AG10803 (cell line): ENCODE results near the gene KCND2.

ENCODE experiments used
- DNase-seq: peaks from one replicate; pipeline ENCODE4 v3.0.0; 2010; ENCODE audit warnings: low read depth
- H3K4me3 ChIP-seq: 2 replicates; pipeline ENCODE4 v1.5.1; 2011; ENCODE audit warnings: mild to moderate bottlenecking, low read length, control low read depth
- TF ChIP-seq, protein P1 (sequence below): conservative IDR thresholded peaks from 2 replicates; pipeline ENCODE4 v1.5.1; 2011; ENCODE audit warnings: mild to moderate bottlenecking, low read length, control low read depth, inconsistent platforms

KCND2 gene

DNA sequence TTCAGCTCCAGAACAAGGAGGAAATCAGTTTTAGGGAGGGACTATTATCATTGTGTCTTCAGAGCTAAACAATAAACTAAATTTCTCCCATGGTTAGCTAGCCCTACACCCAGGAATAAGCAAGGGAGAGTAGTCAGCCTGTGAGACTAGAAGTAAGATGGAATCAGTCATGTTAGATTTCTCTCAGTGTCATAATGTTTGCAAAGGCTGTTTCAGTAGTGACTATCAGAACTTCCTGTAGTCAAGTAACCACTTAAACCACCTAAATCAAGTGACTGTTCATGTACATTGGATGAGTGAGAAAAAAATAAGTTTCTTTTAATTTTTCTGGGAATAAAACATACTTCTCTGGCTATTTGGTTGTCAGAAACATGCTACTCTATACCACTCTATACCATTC, 121.6 kb downstream of the KCND2 start:
- TF ChIP-seq, protein P1, sequence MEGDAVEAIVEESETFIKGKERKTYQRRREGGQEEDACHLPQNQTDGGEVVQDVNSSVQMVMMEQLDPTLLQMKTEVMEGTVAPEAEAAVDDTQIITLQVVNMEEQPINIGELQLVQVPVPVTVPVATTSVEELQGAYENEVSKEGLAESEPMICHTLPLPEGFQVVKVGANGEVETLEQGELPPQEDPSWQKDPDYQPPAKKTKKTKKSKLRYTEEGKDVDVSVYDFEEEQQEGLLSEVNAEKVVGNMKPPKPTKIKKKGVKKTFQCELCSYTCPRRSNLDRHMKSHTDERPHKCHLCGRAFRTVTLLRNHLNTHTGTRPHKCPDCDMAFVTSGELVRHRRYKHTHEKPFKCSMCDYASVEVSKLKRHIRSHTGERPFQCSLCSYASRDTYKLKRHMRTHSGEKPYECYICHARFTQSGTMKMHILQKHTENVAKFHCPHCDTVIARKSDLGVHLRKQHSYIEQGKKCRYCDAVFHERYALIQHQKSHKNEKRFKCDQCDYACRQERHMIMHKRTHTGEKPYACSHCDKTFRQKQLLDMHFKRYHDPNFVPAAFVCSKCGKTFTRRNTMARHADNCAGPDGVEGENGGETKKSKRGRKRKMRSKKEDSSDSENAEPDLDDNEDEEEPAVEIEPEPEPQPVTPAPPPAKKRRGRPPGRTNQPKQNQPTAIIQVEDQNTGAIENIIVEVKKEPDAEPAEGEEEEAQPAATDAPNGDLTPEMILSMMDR: no peak
- H3K4me3 ChIP-seq: no peak overlapping the region
- no peak for DNase-seq

DNA sequence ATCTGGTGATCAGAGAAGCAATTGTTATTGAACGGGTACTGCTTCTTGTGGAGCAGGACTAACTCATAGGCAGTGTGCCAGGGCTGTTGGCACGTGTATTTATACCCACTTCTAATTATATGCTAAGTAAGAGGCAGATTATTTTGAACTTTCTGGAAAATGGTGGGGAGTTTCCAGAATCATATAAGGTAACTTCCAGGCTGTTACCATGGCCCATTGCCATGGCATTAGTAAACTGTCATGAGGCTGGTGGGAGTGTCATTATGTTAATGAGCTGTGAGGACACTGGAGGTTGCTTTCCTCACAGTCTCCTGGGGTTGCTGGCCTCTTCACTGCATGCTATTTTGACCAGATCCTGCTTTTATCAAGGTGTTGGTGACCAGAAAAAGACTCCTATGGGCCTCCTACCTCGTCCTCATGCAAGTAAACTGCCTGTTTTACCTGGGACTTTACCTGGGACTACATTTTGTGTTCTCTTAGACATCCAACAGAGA, 122.6 kb downstream of the KCND2 start:
- DNase-seq: no peak
- TF ChIP-seq, protein P1: no peak
- H3K4me3 ChIP-seq: no peak overlapping the region

DNA sequence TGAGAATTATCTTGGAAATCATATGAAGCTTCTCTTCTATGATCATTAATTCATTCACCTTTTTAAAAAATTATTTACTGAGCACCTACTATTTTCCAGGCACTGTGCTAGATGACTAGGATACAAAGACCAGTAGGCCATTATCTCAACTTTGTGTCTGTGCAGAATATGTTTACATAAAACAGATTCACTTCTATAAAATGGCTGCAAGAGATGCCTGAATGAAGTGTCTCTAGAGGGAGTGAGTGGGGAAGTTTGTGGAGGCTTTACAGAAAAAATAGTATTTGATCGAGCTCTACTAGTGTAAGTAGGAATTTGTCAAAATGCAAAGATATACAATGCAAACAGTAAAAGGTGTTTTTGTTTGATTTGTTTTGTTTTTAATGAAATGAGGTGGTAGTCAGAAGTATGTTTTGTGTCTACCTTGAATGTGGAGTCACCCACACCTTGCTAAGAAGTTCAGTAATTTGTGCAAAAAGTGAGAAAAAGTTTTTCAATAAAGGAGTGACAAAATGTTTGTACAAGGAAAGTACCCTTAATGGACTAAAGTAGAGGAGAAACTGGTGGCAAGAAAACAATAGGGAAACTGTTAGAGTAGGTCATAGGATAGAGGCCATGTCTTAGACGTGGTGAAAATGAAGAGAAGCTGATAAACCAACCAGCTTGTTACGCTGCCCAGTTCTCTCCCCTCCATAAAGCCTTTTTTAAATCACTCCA, 125.5 kb downstream of the KCND2 start:
- no peak overlapping the region for H3K4me3 ChIP-seq
- DNase-seq: no peak

DNA sequence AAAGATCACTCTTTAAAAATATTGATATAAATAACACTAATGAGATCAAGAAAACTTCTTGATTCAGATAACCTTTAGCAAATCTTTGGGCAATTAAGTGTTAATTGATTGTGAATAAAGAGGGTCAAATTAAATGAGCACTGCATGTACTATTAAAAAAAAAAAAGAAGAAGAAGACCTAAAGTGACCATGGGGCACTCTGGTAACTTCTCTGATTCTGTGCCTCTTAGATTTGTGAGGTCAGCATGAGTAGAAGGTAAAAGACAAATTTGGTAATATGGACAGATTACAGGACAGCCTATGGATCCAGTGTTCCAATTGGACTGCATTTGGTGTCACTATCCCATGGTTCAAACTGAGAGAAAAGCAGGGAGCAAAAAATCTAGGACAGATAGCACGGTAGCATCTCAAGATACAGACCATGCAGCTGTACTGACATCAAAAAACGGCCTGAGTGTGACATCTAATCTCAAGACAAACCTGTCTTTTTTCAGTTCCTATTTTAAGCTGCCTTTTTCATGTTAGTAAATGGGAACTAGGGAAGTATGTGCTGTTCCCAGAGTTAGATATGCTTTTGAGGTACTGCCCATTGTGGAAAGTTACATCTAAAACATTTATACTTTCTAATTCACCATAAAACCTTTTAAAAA, 128.0 kb downstream of the KCND2 start:
- no peak overlapping the region for H3K4me3 ChIP-seq
- TF ChIP-seq, protein P1: no peak
- no peak for DNase-seq

More for the DNA sequence above, 125.5 kb downstream of the KCND2 start:
- TF ChIP-seq, protein P1: no peak

DNA sequence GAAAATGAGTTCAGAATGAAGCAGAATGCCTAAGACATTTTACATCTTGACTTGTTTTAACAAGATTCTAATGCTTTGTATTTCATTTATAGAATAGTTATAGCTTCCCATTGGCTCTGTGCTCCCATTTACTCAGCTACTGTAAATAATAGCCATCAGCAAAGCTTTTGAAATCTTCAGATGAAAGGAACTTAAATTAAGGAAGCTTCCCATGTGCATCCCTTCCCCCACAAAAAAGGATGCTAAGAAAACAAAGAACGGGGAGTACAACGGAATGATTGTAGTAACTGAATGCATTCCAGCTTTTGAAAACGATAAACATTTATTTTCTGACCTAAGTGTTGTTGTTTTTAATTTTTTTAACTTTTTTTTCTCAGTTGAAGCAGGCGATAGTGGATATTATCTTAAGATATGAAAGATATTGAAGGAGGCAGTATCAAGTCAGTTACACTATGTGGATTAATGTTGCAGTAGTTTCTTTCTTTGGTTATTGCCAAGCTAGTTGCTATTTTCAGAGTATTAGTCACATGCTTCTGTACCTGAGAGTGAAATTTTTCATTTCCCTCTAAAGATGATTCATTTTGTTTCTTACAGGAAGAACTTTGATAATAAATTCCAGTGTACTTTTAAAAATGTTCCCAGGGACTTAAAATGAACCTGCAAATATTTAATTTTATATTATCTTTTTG, 129.2 kb downstream of the KCND2 start:
- no peak for DNase-seq
- TF ChIP-seq, protein P1: no peak
- no peak overlapping the region for H3K4me3 ChIP-seq

DNA sequence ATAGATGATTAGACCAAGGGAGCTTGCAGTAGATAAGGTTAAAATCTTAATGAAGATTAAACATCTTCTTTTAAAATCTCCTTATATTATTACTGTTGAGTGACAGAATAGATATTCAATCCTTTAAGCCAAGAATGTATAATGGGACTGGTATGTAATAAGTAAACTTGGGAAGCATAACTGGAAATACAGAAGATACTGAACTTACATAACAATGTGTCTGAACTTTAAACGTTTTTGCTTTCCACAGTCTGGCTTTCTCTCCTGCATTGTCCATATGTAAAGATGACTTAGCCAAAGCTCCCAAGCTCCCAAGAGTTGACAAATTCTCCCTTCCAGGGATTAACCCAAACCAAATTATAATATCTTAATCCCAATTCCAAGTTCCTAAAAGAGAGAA, 129.8 kb downstream of the KCND2 start:
- TF ChIP-seq, protein P1: no peak
- no peak overlapping the region for H3K4me3 ChIP-seq
- DNase-seq: no peak
